H54 (cell line): ENCODE results near the gene RERE.

Experiments
- DNase-seq: peaks from one replicate; pipeline ENCODE4 v3.0.0; 2011; ENCODE audit warnings: low spot score, mixed read lengths; ENCODE audit not compliant: insufficient read length
- FAIRE-seq: peaks from 3 replicates; lab custom pipeline; 2011; peaks lifted over from hg19 to GRCh38; lab: Jason Lieb, UNC
- POLR2A ChIP-seq: IDR thresholded peaks from 2 replicates; pipeline ENCODE4 v1.6.1; 2011; ENCODE audit warnings: low read depth, mild to moderate bottlenecking, low read length

RERE gene

GRCh38 chr1:8776104-8776503, 41.3 kb downstream of the RERE start:
- TF ChIP-seq POLR2A, result no peak
- no peak for DNase-seq
- FAIRE-seq, result no peak

GRCh38 chr1:8767006-8767405, 50.4 kb downstream of the RERE start:
- no peak for TF ChIP-seq POLR2A
- FAIRE-seq, result no peak
- DNase-seq, result no peak

DNA sequence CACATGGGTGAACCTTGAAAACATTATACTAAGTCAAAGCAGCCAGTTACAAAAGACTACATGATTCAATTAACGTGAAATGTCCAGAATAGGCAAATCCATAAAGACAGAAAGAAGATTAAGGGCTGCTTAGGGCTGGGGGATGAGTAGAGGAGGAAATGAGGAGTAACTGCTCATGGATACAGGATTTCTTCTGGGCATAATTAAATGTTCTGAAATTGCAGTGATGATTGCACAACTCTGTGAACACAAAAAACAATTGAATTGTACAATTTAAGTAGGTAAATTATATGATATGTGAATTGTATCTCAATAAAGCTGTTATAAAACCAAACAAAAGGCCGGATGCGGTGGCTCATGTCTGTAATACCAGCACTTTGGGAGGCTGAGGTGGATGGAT, 52.2 kb downstream of the RERE start:
- TF ChIP-seq POLR2A, result no peak

DNA sequence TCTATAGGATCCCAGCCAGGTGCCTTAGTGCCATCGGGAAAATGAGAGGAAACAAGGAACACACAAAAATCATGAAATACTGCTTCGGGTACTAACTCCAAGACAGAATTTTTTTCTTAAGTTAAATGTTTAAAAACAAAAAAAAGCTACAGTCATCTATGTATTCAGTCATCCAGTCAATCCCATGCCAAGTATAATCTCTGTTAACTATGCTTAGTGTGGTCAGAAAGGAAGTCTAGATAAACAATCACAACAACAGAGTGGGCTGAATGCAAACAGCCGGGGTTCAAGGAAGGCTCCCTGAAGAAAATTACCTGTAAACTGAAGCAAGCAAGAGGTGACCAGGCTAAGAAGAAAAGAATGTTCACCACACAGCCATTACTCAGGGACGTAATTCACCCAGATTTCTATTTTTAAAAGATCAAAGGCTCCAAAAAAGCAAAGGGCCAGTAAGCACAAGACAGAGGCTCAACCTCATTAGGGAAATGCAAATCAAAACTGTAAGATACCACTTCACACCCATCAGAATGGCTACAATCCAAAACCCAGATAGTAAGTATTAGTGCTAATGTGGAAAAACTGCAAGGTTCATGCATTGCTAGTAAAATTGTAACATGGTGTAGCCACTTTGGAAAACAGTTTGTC, 53.0 kb downstream of the RERE start:
- TF ChIP-seq POLR2A, result no peak
- FAIRE-seq, result no peak
- no peak for DNase-seq

More for the DNA sequence above, 52.2 kb downstream of the RERE start:
- FAIRE-seq (no peak), DNase-seq (no peak)

- no peak for DNase-seq
- no peak for FAIRE-seq
- no peak for TF ChIP-seq POLR2A
Observed at GRCh38 chr1:8763888-8764287, 53.6 kb downstream of the RERE start.

- TF ChIP-seq POLR2A, result no peak
- DNase-seq (no peak), FAIRE-seq (no peak)
Observed at GRCh38 chr1:8754993-8755392, 62.4 kb downstream of the RERE start.

- DNase-seq (no peak), FAIRE-seq (no peak)
- TF ChIP-seq POLR2A, result no peak
Observed at GRCh38 chr1:8754247-8754650, 63.2 kb downstream of the RERE start.

- FAIRE-seq (no peak), DNase-seq (no peak)
- TF ChIP-seq POLR2A, result no peak
Observed at GRCh38 chr1:8753736-8754135, 63.7 kb downstream of the RERE start.

DNA sequence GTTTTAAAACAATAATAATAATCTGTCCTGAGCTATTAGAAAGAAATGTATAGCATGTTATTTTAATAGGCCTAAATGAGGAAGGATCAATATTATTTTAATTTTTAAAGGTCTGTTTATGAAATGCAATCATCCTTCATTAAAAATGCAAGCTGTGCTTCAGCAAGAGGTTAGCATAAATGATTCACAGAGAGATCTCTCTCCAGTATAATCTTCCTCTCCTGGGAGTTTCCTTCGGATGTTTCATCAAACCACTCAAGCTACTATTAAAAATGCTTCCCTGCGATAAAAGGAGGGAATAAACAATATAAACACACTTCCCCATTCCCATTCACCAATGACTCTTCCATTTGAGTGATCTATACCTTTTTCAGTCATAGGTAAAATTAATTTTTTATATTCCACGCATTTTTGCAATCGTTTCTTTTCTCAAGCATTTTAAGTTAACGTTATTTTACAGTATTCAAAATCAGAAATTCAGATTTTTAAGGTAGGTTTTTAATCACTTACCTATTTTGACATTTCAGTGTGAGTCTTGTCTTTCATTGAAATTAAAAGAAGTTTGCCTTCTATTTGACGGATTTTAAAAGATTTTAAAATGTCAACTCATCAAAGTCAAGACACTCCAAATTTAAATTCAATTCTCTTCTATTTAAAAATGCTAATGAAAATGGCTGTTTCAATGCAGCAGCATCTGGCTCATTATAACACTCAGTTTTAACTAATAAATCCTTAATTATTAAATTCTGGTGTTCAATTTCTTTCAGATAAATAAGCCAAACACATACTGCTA, 64.3 kb downstream of the RERE start:
- no peak for TF ChIP-seq POLR2A
- FAIRE-seq (no peak), DNase-seq (no peak)

DNA sequence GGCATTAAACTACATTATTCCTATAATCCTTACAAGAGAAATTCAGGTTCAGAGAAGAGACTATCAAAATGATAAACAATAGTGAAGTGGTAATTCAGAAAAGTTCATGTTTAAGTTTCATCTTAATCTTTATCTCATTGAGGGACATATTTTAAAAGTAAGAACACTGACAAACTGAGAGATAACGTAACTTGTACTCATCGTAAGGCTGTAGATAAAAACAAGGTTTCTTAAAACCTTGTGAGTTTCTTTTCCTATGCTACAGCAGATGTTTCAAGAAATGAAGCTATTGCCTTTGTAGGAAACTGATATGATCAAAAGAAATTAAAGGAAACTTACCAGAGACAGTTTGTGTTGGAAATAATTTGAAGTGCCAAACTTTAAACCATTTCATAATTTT, 65.0 kb downstream of the RERE start:
- no peak for FAIRE-seq
- DNase-seq, result no peak
- TF ChIP-seq POLR2A, result no peak

DNA sequence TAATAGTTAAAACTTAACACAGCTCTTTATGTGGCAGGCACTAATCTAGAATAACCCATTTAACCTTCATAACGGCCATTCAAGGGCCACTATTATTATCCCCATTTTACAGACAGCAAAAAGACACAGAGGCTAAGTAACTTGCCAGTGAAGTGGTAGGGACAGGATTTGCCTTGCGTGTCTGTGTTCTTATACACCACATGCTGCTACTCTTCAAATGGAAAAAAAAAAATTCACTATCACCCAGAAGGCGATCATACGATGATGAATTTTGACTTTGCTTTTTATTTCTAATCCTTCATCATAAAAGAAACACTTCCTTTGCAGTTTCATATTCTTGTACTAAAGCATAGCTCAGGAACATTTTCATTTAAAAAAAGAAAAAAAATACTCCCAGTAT, 65.5 kb downstream of the RERE start:
- no peak for DNase-seq
- FAIRE-seq, result no peak
- no peak for TF ChIP-seq POLR2A

GRCh38 chr1:8747879-8748825, 69.3 kb downstream of the RERE start:
- no peak for FAIRE-seq
- no peak for DNase-seq
- TF ChIP-seq POLR2A, result no peak

DNA sequence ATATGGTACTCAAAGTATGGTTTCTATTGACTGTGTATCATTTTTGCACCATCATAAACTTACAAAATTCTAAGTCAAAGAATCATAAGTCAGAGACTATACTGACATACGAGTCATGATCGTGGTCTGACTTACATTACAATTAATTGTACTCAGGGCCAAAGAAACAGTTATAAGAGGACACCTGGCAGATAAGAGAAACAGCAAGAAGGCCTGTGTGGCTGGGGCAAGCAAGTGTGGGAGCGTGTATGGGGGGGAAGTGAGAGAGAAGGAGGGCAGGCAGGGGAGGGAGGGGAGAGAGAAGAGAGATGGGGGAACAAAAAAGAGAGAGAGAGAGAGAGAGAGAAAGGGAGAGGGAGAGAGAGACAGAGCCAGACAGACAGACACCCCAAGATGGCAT, 70.9 kb downstream of the RERE start:
- DNase-seq, result no peak
- TF ChIP-seq POLR2A, result no peak
- FAIRE-seq, result no peak

DNA sequence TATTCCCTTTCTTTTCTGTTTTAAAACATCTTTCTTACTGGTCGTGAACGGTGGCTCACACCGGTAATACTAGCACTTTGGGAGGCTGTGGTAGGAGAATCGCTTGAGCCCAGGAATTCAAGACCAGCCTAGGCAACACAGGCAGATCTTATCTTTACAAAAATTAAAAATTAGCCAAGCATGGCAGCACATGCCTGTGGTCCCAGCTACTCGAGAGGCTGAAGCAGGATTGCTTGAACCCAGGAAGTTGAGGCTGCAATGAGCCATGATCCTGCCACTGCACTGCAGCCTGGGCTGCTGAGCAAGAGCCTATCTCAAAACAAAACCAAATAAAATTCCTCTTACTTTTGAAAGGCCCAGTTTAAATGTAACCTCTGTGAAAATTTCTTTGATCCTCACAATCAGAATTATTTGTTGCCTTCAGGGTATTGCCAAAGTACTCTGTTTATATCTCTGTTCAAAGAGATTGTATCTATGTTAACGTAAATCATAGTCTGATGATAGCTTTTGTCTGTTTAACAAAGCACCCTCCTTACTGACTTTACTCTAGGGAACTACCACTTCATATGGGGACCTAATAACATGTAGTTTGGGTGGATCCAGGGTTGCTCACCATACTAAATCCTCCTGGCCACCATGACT, 71.6 kb downstream of the RERE start:
- no peak for FAIRE-seq
- no peak for TF ChIP-seq POLR2A
- no peak for DNase-seq
